ENCODE results near the gene KDM4B.
A peak's percentile ranks its signal among the peaks of the same experiment; 100 is the strongest.
"Not testable (repeated sequence)": the region's sequence is repeated elsewhere in the genome, so short reads cannot be mapped to it uniquely, and the experiment has no call there.

Gene KDM4B

DNA sequence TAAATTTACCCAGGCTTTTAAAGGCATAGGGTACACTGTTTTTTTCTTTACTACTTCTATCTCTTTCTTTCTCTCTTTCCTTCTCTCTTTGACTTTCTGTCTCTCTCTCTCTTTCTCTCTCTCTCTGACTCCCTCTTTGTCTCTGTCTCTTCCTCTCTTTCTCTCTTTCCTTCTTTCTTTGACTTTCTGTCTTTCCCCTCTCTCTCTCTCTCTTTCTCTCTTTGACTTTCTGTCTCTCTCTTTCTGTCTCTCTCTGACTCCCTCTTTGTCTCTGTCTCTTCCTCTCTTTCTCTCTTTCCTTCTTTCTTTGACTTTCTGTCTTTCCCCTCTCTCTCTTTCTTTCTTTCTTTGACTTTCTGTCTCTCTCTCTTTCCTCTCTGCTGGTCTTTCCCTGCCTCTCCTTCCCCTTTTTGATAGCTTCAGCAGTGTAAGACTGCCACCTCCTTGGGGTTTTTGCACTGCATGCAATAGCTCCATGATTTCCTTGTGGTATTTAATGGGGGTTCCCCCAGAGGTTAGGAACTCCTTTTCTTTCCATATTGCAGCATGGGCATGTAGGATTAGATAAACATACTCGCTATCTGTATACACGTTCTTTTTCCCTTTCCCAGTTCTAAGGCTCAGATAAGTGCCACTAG lies 191.4 kb downstream of the KDM4B start:
- not testable (repeated sequence) for DNase-seq (ENCODE audit: low read depth in 2 of 2, low spot score in 1 of 2)

DNA sequence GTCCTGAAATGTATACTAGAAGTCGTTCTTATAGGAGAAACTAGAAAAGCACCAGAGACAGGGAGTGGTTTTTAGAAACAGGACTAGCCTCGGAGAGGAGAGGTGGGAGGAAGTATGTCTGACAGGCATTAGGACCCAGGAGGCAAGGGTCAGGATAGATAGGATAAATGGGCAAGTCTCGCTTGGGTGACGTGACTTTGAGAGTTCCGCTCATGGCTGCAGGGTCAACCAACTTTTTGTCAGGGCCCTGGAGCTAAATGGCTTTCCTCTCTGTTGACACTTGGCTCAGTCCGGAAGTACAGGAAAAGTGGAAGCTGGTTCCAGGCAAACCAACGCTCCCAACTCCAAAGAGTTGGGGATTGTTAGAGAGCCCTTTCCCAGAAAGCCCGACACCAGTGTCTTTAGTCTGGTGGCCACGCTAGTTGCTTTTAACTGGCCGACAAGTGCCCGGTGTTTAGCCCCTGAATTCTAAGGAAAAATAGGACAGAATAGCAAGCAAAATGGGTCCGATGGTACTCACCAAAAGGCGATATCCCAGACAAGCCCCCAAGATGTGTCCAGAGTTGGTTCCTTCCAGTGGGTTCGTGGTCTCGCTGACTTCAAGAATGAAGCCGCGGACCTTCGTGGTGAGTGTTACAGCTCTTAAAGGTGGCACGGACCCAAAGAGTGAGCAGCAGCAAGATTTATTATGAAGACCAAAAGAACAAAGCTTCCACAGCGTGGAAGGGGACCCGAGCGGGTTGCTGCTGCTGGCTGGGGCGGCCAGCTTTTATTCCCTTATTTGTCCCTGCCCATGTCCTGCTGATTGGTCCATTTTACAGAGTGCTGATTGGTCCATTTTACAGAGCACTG lies 196.2 kb downstream of the KDM4B start:
- DNase-seq (ENCODE audit: low read depth in 2 of 2, low spot score in 1 of 2) = not testable (repeated sequence)

DNA sequence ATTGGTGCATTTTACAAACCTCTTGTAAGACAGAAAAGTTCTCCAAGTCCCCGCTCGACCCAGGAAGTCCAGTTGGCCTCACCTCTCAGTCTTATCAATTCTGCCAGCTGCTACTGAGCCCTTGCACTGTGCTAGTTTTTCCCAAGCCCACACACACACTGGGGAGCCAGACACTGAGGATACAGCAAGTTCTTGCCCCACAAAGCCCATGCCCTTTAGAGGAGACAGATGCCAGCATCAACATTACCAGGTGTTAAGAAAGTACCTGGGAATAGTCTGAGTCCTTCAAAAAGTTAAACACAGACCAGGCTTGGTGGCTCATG lies 196.7 kb downstream of the KDM4B start:
- DNase-seq (ENCODE audit: low read depth in 2 of 2, low spot score in 1 of 2) = no peak

DNA sequence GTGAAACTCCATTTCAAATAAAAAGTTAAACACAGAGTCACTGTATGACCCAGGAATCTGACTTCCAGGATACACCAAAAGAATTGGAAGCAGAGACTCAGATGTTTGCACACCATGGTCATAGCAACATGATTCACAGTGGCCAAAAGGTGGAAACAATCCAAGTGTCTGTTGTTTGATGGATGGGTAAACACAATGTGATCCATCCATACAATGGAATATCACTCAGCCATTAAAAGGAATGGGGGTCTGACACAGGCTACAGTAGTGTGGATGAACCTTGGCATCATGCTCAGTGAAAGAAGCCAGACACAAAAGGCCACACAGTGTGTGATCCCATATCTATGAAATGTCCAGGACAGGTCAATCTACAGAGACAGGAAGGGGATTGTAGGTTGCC lies 197.3 kb downstream of the KDM4B start:
- DNase-seq (ENCODE audit: low read depth in 2 of 2, low spot score in 1 of 2) = no peak

DNA sequence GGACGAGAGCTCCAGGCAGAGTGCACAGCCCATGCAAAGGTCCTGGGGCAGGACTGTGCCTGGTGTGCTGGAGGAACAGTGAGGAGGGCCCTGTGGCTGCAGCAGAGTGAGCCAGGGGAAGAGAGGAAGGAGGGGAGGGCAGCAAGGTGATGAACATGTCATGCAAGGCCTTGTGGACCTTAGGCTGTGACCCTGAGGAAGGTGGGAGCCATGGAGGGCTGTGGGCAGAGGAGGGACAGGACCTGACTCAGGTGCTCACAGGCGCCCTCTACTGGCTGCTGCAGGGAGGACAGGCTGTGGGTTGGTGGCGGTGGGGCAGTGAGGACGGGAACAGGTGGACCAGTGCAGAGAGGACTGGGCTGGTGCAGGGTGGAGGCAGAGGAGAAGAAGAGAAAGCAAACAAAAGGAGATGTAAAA lies 201.4 kb downstream of the KDM4B start:
- peak; percentile 8 to 29 for DNase-seq (ENCODE audit: low read depth in 2 of 2, low spot score in 1 of 2)

DNA sequence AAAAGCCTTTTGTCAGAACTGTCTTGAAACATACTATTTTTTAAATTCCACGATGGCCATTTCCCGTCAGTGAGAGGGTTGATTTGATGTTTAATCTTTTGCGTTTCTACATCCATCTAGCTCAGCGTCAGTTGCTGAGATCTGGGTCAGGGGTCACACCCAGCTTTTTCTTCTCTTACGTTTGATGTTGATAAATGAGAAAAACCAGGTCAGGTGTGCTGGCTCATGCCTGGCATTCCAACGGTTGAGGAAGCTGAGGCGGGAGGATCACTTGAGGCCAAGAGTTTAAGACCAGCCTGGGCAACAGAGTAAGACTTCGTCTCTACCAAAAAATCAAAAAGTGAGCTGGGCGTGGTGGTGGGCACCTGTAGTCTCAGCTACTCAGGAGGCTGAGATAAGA lies 202.8 kb downstream of the KDM4B start:
- no peak for DNase-seq (ENCODE audit: low read depth in 2 of 2, low spot score in 1 of 2)

DNA sequence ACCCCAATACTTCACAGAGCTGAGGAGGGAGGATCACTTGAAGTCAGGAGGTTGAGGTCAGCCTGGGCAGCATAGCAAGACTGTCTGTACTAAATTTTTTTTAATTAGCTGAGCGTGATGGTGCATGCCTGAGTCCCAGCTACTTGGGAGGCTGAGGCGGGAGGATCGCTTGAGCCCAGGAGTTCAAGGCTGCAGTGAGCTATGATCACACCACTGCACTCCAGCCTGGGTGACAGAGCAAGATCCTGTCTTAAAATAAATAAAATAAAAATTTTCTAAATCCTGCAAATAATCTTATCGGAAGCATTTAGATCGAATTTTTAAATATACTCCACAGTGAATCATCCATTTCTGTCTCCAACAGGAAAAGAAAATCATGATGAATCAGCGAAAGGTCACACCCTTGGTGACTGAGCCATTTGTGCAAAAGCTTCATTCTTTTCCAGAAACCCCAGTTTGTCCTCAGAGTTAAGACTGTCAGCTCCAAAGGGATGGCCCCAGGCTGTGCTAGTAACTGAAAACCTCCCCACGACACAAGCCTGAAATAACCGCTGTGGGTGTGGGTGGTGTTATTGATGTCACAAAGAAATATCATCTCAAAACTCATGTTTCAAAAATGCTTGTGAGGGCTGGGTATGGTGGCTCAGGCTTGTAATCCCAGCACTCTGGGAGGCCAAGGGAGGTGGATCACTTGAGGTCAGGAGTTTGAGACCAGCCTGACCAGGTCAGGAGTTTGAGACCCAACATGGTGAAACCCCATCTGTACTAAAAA lies 204.1 kb downstream of the KDM4B start:
- no peak for DNase-seq (ENCODE audit: low read depth in 2 of 2, low spot score in 1 of 2)

DNA sequence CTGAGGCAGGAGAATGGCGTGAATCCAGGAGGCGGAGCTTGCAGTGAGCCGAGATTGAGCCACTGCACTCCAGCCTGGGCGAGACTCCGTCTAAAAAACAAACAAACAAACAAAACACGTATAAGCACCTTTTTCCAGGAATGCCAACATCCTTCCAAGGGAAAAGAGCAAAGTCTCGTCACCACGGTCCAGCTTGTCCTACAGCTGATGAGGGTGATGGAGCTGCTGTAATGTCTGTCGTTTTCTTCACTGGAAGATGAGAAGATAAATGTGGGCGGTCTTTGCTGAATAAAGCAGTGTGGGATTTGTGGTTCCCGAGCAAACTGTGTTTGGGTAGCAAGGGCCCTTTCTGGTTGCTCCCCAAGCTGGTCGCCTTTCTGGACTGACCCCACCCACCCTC lies 205.1 kb downstream of the KDM4B start:
- no peak for DNase-seq (ENCODE audit: low read depth in 2 of 2, low spot score in 1 of 2)

DNA sequence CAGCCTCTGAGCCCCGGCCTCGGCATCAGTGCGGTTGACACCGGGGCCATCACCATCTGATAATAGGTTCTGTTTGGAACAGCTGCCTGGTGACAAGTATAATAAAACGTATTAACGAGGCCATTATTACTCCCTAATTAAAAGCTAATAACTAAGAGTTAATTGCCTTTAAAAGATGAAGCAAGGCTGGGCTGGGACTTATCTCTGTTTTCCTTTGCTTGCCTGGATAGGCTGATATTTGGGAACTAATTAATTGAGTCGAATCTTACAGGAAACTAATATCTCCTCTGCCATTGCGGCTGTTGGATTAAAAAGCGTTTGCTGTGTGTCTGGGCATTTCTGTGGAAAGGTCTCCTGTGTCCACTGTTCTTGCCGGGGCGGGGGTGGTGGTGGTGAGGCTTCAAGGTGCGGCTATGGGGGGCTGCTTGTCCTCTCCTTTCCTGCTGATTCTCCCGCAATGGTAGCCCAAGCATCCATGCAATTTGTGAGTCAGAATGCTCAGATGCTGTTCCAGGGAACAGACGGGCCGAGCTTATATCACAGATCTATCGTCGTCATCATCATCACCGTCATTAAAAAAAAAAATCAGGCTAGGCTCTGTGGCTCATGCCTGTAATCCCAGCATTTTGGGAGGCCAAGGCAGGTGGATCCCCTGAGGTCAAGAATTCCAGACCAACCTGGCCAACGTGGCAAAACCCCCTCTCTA lies 209.0 kb downstream of the KDM4B start:
- DNase-seq (ENCODE audit: low read depth in 2 of 2, low spot score in 1 of 2) = no peak

DNA sequence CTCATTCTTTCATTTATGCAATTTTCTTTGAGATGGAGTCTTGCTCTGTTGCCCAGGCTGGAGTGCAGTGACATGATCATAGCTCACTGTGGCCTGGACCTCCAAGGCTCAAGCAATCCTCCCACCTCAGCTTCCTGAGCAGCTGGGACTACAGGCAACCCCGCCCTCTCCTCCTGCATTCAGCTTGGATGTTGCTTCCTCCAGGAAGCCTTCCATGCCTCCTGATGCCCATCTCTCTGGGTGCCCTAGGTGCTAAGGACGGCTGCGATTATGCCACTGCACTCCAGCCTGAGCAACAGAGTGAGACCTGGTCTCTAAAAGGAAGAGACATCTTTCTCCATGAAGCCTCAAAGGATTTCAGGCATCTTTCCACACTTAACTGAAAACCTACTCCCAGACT lies 209.9 kb downstream of the KDM4B start:
- no peak for DNase-seq (ENCODE audit: low read depth in 2 of 2, low spot score in 1 of 2)

DNA sequence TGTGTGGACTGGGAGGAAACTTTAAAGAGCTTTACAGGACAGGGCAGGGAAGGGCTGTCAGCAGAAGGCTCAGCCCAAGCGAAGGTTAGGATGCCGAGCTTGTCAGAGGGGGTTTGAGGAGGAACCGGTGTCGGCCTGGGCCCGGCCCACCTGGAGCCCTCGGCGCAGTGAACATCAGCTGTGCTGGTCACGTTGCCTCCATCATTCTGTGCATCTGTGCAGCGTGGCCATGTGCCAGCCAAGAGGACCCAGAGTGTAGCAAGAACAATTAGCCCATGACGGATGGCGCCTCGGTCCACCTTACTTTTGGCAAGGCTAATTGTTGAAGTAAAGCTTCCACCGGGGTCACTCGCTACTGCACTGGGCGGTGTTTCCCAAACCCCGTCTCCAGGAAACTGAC lies 210.3 kb downstream of the KDM4B start:
- DNase-seq (ENCODE audit: low read depth in 2 of 2, low spot score in 1 of 2) = no peak

DNA sequence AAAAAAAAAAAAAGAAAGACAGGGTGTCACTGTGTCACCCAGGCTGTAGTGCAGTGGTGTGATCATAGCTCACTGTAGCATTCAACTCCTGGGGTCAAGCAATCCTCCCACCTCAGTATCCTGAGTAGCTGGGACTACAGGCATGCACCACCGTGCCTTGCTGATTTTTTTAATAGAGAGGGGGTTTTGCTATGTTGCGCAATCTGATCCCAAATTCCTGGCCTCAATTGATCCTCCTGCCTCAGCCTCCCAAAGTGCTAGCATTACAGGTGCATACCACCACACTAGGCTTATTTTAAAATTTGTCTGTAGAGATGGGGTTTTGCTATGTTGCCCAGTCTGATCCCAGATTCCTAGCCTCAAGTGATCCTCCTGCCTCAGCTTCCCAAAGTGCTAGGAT lies 212.4 kb downstream of the KDM4B start:
- no peak for DNase-seq (ENCODE audit: low read depth in 2 of 2, low spot score in 1 of 2)

DNA sequence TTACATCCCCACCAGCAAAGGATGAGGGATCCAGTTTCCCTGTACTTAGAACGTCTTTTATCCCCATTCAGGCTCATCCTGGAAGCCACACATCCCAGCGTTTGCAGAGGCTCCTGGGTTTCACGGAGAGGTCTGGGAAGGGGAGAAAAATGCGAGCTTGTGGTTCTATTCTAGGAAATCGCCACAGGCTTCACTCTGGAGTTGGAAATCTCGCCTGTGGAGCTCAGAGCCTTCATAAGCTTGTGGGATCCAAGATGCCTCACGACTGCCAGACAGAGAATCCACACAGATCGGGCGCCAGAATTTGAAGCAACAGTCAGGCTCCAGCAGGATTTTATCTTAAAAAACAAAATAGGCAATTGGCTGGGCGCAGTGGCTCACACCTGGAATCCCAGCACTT lies 213.8 kb downstream of the KDM4B start:
- DNase-seq (ENCODE audit: low read depth in 2 of 2, low spot score in 1 of 2) = no peak

DNA sequence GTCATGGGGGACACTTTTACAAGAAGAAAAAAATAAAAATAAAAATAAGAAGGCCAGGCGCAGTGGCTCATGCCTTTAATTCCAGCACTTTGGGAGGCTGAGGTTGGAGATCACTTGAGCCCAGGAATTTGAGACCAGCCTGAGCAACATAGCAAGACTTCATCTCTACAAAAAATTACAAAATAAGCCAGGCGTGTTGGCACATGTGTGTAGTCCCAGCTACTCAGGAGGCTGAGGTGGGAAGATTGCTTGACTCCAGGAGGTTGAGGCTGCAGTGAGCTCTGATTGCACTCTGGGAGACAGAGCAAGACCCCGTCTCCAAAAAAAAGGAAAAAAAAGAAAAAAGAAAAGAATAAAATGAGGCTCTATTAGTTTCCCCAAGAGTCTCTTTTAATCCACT lies 214.7 kb downstream of the KDM4B start:
- DNase-seq (ENCODE audit: low read depth in 2 of 2, low spot score in 1 of 2) = no peak

DNA sequence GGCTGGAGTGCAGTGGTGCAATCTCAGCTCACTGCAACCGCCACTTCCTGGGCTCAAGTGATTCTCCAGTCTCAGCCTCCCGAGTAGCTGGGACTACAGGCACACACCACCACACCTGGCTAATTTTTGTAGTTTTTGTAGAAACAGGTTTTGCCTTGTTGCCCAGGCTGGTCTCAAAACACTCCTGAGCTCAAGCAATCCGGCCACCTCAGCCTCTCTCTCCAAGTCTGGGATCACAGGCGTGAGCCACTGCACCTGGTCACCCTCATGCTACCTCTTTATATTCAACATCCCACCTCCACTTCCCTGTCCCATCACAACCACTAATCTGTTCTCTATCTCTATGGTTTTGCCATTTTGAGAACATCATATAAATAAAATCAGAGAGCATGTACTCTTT lies 216.0 kb downstream of the KDM4B start:
- no peak for DNase-seq (ENCODE audit: low read depth in 2 of 2, low spot score in 1 of 2)

DNA sequence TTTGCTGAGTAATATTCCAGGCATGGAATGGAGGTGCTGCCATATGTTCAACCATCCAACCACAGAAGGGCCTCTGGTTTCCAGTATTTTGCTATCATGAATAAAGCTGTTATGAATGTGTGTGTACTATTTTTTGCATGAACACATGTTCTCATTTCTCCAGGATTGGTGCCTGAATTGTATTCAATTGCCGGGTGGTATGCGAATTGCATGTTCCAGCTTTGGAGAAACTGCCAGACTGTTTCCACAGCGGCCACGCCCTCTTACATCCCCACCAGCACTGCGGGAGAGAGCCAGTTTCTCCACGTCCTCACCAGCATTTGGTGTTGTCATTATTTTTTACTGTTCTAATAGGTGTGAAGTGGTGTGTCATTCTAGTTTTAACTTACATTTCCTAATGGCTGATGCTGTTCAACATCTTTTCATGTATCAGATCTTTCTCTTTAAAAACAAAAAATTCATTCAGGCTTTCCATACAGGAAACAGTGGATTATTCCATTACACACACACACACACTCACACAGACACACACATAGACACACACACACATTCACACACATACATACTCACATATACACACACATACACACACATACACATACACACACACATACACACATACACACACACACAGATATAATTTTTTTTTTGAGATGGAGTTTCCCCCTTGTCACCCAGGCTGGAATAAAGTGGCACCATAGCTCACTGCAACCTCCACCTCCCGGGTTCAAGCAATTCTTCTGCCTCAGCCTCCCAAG lies 217.6 kb downstream of the KDM4B start:
- DNase-seq (ENCODE audit: low read depth in 2 of 2, low spot score in 1 of 2) = no peak

DNA sequence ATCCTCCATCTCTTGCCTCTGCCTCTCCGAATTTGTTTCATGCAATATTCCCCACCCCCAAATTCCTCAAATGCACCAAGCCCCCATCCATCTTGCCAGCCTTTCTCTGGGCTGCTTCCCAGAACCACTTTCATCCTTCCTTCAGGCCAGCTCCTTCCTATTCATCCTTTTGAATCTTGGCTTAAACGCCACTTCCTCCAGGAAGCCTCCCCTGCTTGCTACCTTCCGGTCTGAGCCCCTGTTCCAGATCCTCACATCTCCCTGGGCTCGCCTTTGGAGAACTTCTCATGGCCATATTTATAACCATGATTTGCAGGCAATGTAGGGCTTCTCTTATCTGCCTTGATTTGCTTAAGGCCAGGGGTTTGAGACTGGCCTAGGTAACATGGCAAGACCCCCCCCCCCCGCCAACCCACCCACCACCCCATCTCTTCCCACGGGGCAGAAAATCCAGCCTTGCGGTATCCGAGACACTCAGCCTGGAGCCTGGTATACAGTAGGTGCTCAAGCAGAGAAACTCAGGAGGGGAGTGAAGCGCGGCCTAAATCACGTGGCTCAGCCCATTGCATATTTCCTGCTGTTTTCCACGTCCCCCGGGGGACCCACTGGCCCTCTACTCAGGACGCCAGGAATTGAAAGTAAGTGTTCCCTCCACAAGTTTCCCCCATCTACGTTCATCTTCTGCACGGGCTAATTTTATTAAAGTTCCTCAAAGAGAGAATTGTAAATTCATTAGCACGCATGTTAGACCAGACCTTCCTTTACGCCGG lies 219.8 kb downstream of the KDM4B start:
- DNase-seq (ENCODE audit: low read depth in 2 of 2, low spot score in 1 of 2) = no peak

DNA sequence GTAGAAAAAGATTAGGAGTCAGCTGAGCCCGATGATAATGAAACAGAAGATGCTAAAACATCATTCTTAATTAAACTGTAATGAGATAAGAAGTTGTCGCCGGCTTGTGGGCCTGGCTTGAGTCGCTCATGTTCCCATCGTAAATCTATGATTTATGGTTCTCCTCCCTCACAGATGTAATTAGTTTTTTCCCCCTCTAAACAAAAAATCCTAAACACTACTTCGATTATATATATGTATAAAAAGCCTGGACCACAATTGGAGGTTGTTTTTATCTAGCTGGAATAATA lies 220.3 kb downstream of the KDM4B start:
- no peak for DNase-seq (ENCODE audit: low read depth in 2 of 2, low spot score in 1 of 2)

DNA sequence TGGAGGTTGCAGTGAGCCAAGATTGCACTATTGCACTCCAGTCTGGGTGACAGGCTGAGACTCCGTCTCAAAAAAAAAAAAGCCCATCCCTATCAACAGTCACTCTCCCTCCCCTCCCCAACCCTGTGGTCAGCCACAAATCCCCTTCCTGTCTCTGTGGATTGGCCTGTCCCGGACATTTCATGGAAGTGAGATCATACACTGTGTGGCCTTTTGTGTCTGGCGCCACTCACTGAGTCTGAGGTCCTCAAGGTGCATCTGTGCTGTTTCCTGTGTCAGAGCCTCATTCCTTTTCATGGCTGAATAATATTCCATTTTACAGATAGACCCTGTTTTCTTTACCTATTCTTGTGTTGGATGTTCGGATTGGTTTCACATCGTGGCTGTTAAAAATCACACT lies 222.2 kb downstream of the KDM4B start:
- DNase-seq (ENCODE audit: low read depth in 2 of 2, low spot score in 1 of 2) = no peak

DNA sequence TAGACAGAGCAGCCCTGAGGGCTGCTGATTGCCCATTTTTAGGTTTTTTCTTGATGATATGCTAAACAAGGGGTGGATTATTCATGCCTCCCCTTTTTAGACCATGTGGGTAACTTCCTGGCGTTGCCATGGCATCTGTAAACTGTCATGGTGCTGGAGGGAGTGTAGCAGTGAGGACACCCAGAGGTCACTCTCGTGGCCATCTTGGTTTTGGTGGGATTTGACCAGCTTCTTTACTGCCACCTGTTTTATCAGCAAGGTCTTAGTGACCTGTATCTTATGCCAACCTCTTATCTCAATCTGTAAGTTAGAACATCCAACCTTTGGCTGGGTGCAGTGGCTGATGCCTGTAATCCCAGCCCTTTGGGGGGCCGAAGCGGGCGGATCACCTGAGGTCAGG lies 223.7 kb downstream of the KDM4B start:
- no peak for DNase-seq (ENCODE audit: low read depth in 2 of 2, low spot score in 1 of 2)

Measured in stimulated activated CD8-positive, alpha-beta memory T cell treated with anti-CD3 and anti-CD28 coated beads, Interleukin-4, amount 100 ng/mL, for 4 hours (primary cell).